HepG2 (cell line): Measurements from ENCODE around the gene SIAH2. TPM values are rescaled to one million over a fixed set of nuclear protein-coding genes. Genes with fewer than 3 reads are reported as not detected.
A peak's percentile ranks its signal among the peaks of the same experiment; 100 is the strongest.

Experiments
- CBX1 ChIP-seq: IDR thresholded peaks from one replicate; pipeline ENCODE4 v1.6.1; 2016; ENCODE audit warnings: antibody characterized with exemption, low read depth
- KLF6 ChIP-seq: IDR thresholded peaks from 2 replicates; pipeline ENCODE4 v1.8.0; 2016; ENCODE audit warnings: missing biosample characterization, missing genetic modification reagents
- MXD3 ChIP-seq: IDR thresholded peaks from 2 replicates; pipeline ENCODE4 v1.6.1; 2016; ENCODE audit warnings: mild to moderate bottlenecking, missing biosample characterization, missing genetic modification reagents
- NR2F1 ChIP-seq, 2 experiments: fragments of 450-650 bp in 1 of 2; formaldehyde crosslinking in 1 of 2; IDR thresholded peaks; 2 replicates each; pipeline versions ENCODE4 v1.5.0 to v1.6.1; 2016 to 2020; ENCODE audit warnings: mild to moderate bottlenecking in 1 of 2, missing compliant biosample characterization in 1 of 2, missing genetic modification reagents in 1 of 2, moderate library complexity in 1 of 2
- PATZ1 ChIP-seq: sonication (generic); formaldehyde crosslinking; IDR thresholded peaks from 2 replicates; pipeline ENCODE4 v1.4.0; 2020; ENCODE audit warnings: missing genetic modification reagents
- POGZ ChIP-seq: sonication (generic); formaldehyde crosslinking; IDR thresholded peaks from 2 replicates; pipeline ENCODE4 v1.4.0; 2020; ENCODE audit warnings: mild to moderate bottlenecking, missing genetic modification reagents
- PRPF4 ChIP-seq: fragments of 200-400 bp; formaldehyde crosslinking; IDR thresholded peaks from 2 replicates; pipeline ENCODE4 v1.6.1; 2016; ENCODE audit warnings: low read length, low read depth; ENCODE audit not compliant: poor library complexity, severe bottlenecking
- SKI ChIP-seq: fragments of 450-650 bp; IDR thresholded peaks from one replicate; pipeline ENCODE4 v1.6.1; 2018; ENCODE audit warnings: mild to moderate bottlenecking; ENCODE audit not compliant: partially characterized antibody
- THAP9 ChIP-seq: sonication (generic); formaldehyde crosslinking; IDR thresholded peaks from 2 replicates; pipeline ENCODE4; 2020; ENCODE audit warnings: missing genetic modification reagents, mild to moderate bottlenecking, borderline replicate concordance
- UBTF ChIP-seq: sonication (generic); formaldehyde crosslinking; IDR thresholded peaks from 2 replicates; pipeline ENCODE4 v1.4.0; 2020; ENCODE audit warnings: mild to moderate bottlenecking, missing genetic modification reagents
- ZBTB43 ChIP-seq: sonication (generic); formaldehyde crosslinking; conservative IDR thresholded peaks from 2 replicates; pipeline ENCODE4 v1.4.0; 2020; ENCODE audit warnings: missing genetic modification reagents
- ZNF331 ChIP-seq: sonication (generic); formaldehyde crosslinking; IDR thresholded peaks from 2 replicates; pipeline ENCODE4 v1.4.0; 2020; ENCODE audit warnings: missing genetic modification reagents
- ZNF451 ChIP-seq: sonication (generic); formaldehyde crosslinking; IDR thresholded peaks from 2 replicates; pipeline ENCODE4 v1.5.0; 2020; ENCODE audit warnings: mild to moderate bottlenecking, missing genetic modification reagents
- ZNF510 ChIP-seq: sonication (generic); formaldehyde crosslinking; IDR thresholded peaks from 2 replicates; pipeline ENCODE4 v1.4.0; 2020; ENCODE audit warnings: low read depth, mild to moderate bottlenecking, missing genetic modification reagents
- ZNF564 ChIP-seq: sonication (generic); formaldehyde crosslinking; IDR thresholded peaks from 2 replicates; pipeline ENCODE4 v1.8.1; 2023; ENCODE audit warnings: mild to moderate bottlenecking, missing genetic modification reagents
- ZNF891 ChIP-seq: sonication (generic); formaldehyde crosslinking; IDR thresholded peaks from 2 replicates; pipeline ENCODE4 v1.5.0; 2020; ENCODE audit warnings: mild to moderate bottlenecking, missing genetic modification reagents
- ZSCAN22 ChIP-seq: sonication (generic); formaldehyde crosslinking; IDR thresholded peaks from 2 replicates; pipeline ENCODE4 v1.4.0; 2020; ENCODE audit warnings: mild to moderate bottlenecking, missing genetic modification reagents
- polyA plus RNA-seq, 8 experiments: library from polyadenylated mRNA; depleted of rRNA in 3 of 8; stranded (reverse) in 7 of 8; unstranded in 1 of 8; fragments of >200 nt; fragmentation: Illumina TruSeq in 4 of 8; extraction: Trizol in 4 of 8; gene quantifications; 2 replicates each; pipeline versions ENCODE4 v1.2.1 to v1.2.3, GENCODE V29; 2011 to 2016; ENCODE audit warnings: low read depth in 4 of 8, missing spikeins in 1 of 8, mixed read lengths in 1 of 8; ENCODE audit not compliant: insufficient read depth in 1 of 8
- total RNA-seq, 5 experiments: library from RNA; depleted of rRNA; stranded (reverse); fragments of >200 nt; fragmentation: Illumina TruSeq; extraction: Trizol; gene quantifications; 2 replicates each; pipeline ENCODE4 v1.2.3, GENCODE V29; 2016; ENCODE audit warnings: low read depth in 1 of 5

The SIAH2 gene
- total and polyA plus RNA-seq, 2 of the 13 experiments (the other 11 are each of a cell fraction or from before 2014, with no cell fraction given): 71.8 to 117 TPM

- TF ChIP-seq KLF6 (CRISPR knock-in tag) (0 out of 2 replicates have a peak, but pooled peaks have one; percentile 36), MXD3 (CRISPR knock-in tag) (no peak), ZNF564 (no peak), SKI (peak; percentile 43), THAP9 (CRISPR knock-in tag) (no peak), ZSCAN22 (CRISPR knock-in tag) (no peak), ZNF891 (CRISPR knock-in tag) (no peak; the same call in 1 of the 2 replicates), PRPF4 (no peak), PATZ1 (CRISPR knock-in tag) (peak; percentile 11; the same call in 1 of the 2 replicates), POGZ (CRISPR knock-in tag) (peak; percentile 78; the same call in 1 of the 2 replicates), ZBTB43 (CRISPR knock-in tag) (0 out of 2 replicates have a peak, but pooled peaks have one; percentile 8), CBX1 (no peak), ZNF451 (CRISPR knock-in tag) (peak; percentile 31; the same call in 1 of the 2 replicates), ZNF331 (peak; percentile 26; the same call in 1 of the 2 replicates), ZNF510 (0 out of 2 replicates have a peak, but pooled peaks have one; percentile 46), UBTF (CRISPR knock-in tag) (peak; percentile 37; the same call in 1 of the 2 replicates), NR2F1 (CRISPR knock-in tag; IDR thresholded peaks at IDR 0.05) (peak; percentile 76 to 89; a peak in 3 of 4 replicates)
Observed at GRCh38 chr3:150765949-150766720, 3.2 kb upstream of the SIAH2 start (continued).
